OCI-LY7 (cell line): ENCODE measurements around the gene AGMAT. TPM values are rescaled to one million over a fixed set of nuclear protein-coding genes. Genes with fewer than 3 reads are reported as not detected.

Experiments used
- BruUV-seq: library from RNA; stranded (reverse); fragments of 400-500 nt; replicated peaks from 2 replicates; lab custom pipeline; 2021; lab: Mats Ljungman, UMichigan
- CTCF ChIA-PET: fragments of 300-600 bp; sonication (Branson Sonifier 250); formaldehyde crosslinking; loops from one replicate; lab custom pipeline; 2022; ENCODE audit warnings: antibody characterized with exemption; ENCODE audit not compliant: unreplicated experiment; lab: Charles Lee
- POLR2A ChIA-PET: fragments of 300-600 bp; sonication (Branson Sonifier 250); formaldehyde crosslinking; loops from one replicate; lab custom pipeline; 2022; ENCODE audit warnings: antibody characterized with exemption; lab: Charles Lee
- DNase-seq: peaks from one replicate; pipeline ENCODE4 v3.0.0-alpha.2; 2015; ENCODE audit warnings: low spot score
- H2AFZ ChIP-seq: fragments of 200-600 bp; sonication (generic), shearing (Covaris generic); 2 replicates; pipeline ENCODE4 v1.6.1; 2014; ENCODE audit warnings: mild to moderate bottlenecking, antibody characterized with exemption, low read length, moderate library complexity
- H3K27ac ChIP-seq: fragments of 200-600 bp; sonication (generic); 2 replicates; pipeline ENCODE4 v1.5.1; 2014; ENCODE audit warnings: mixed run types, low read depth, mild to moderate bottlenecking, moderate library complexity, low read length, inconsistent platforms; ENCODE audit not compliant: poor library complexity, severe bottlenecking
- H3K36me3 ChIP-seq: fragments of 200-600 bp; sonication (generic); 2 replicates; pipeline ENCODE4 v1.6.1; 2014; ENCODE audit warnings: mild to moderate bottlenecking, antibody characterized with exemption, low read length, moderate library complexity, mixed read lengths; ENCODE audit not compliant: insufficient read depth
- H3K4me1 ChIP-seq: fragments of 200-600 bp; sonication (generic); 2 replicates; pipeline ENCODE4 v1.5.1; 2014; ENCODE audit warnings: mild to moderate bottlenecking, low read length; ENCODE audit not compliant: insufficient read depth, poor library complexity, severe bottlenecking
- H3K4me2 ChIP-seq: fragments of 200-600 bp; sonication (generic); 2 replicates; pipeline ENCODE4 v1.6.1; 2014; ENCODE audit warnings: mild to moderate bottlenecking, low read length
- H3K4me3 ChIP-seq: fragments of 200-600 bp; sonication (generic); 2 replicates; pipeline ENCODE4 v1.5.1; 2014; ENCODE audit warnings: mild to moderate bottlenecking, low read depth, low read length; ENCODE audit not compliant: poor library complexity, severe bottlenecking
- H3K79me2 ChIP-seq: fragments of 200-600 bp; sonication (generic); 2 replicates; pipeline ENCODE4 v1.6.1; 2016; ENCODE audit warnings: low read depth, mild to moderate bottlenecking, low read length, moderate library complexity, mixed read lengths; ENCODE audit not compliant: insufficient read depth
- H3K9me2 ChIP-seq: fragments of 200-600 bp; sonication (generic); 2 replicates; pipeline ENCODE4 v1.6.1; 2016; ENCODE audit warnings: mild to moderate bottlenecking, low read length, mixed read lengths; ENCODE audit not compliant: insufficient read depth
- H3K9me3 ChIP-seq: fragments of 200-600 bp; sonication (generic); 2 replicates; pipeline ENCODE4 v1.6.1; 2014; ENCODE audit warnings: mild to moderate bottlenecking, mixed run types, low read length, mixed read lengths
- H4K20me1 ChIP-seq: fragments of 200-600 bp; sonication (generic); 2 replicates; pipeline ENCODE4 v1.6.1; 2014; ENCODE audit warnings: mild to moderate bottlenecking, antibody characterized with exemption, low read length, moderate library complexity, mixed read lengths; ENCODE audit not compliant: insufficient read depth
- CTCF ChIP-seq: fragments of 200-600 bp; sonication (generic); conservative IDR thresholded peaks from 2 replicates; pipeline ENCODE4 v1.5.1; 2014; ENCODE audit warnings: mild to moderate bottlenecking, antibody characterized with exemption, low read length, moderate library complexity, mixed read lengths
- EZH2phosphoT487 ChIP-seq: fragments of 200-600 bp; sonication (generic); IDR thresholded peaks from 2 replicates; pipeline ENCODE4 v1.6.1; 2018; ENCODE audit warnings: low read depth, borderline replicate concordance, mild to moderate bottlenecking, mixed run types, antibody characterized with exemption, low read length, moderate library complexity, mixed read lengths
- intact Hi-C: fragments of 100-400 bp; cut with micrococcal nuclease; formaldehyde crosslinking; loops from one replicate; pipeline ENCODE4 v1.10.0; 2022; ENCODE audit not compliant: unreplicated experiment
- total RNA-seq, 2 experiments: library from RNA; depleted of rRNA in 1 of 2; stranded (reverse); fragments of >200 nt in 1 of 2; shearing (Covaris generic) in 1 of 2; gene quantifications; 2 replicates each; pipeline ENCODE4 v1.2.3, GENCODE V29; 2014 to 2022

Gene AGMAT
- total RNA-seq, 2 experiments from 2014 or later: 0.29 to 0.54 TPM

GRCh38 chr1:15628003-15628402, 43.2 kb upstream of the AGMAT start:
- H4K20me1 ChIP-seq: peaks cover 18% of the 10 kb centered on the region
- TF ChIP-seq EZH2phosphoT487: no peak
- no peak for TF ChIP-seq CTCF
- no peaks in the 10 kb centered on the region for H3K9me2 ChIP-seq
- DNase-seq: no peak
- BruUV-seq: no TSS peak
- H3K27ac ChIP-seq: no peak overlapping the region
- CTCF ChIA-PET: no interaction called here
- no peak overlapping the region for H2AFZ ChIP-seq
- intact Hi-C loops: no loop called here
- H3K4me1 ChIP-seq: peaks cover 6% of the 10 kb centered on the region
- peaks cover 56% of the 10 kb centered on the region for H3K79me2 ChIP-seq
- H3K4me2 ChIP-seq: no peak overlapping the region
- POLR2A ChIA-PET: no interaction called here
- H3K9me3 ChIP-seq: no peaks in the 10 kb centered on the region
- peaks cover 67% of the 10 kb centered on the region for H3K36me3 ChIP-seq
- no peak overlapping the region for H3K4me3 ChIP-seq

- Histone ChIP-seq H3K79me2 (peaks cover 61% of the 10 kb centered on the region), H3K9me2 (no peaks in the 10 kb centered on the region), H3K4me3 (no peak overlapping the region), H2AFZ (no peak overlapping the region), H3K9me3 (no peaks in the 10 kb centered on the region), H3K4me1 (peaks cover 6% of the 10 kb centered on the region), H3K4me2 (no peak overlapping the region), H3K36me3 (peaks cover 67% of the 10 kb centered on the region), H3K27ac (no peak overlapping the region), H4K20me1 (peaks cover 18% of the 10 kb centered on the region)
- intact Hi-C loops: no loop called here
- POLR2A ChIA-PET: interaction anchor here (1.0 to 1.2 kb wide), 2 partner anchors 9 to 11 kb away, joined by 3 to 4 read pairs; no protein-coding TSS in a partner anchor
- TF ChIP-seq EZH2phosphoT487 (no peak), CTCF (no peak)
- CTCF ChIA-PET: no interaction called here
- DNase-seq: no peak
- TSS peak; percentile 37 for BruUV-seq
These were observed 42.6 kb upstream of the AGMAT start for GRCh38 chr1:15627343-15627988.

- H3K4me1 ChIP-seq: peaks cover 6% of the 10 kb centered on the region
- intact Hi-C loops: no loop called here
- CTCF ChIA-PET: no interaction called here
- H3K36me3 ChIP-seq: peaks cover 62% of the 10 kb centered on the region
- H4K20me1 ChIP-seq: peaks cover 18% of the 10 kb centered on the region
- TF ChIP-seq EZH2phosphoT487 (no peak), CTCF (no peak)
- POLR2A ChIA-PET: interaction anchor here (1.0 to 1.2 kb wide), 2 partner anchors 8 to 12 kb away, joined by 3 to 4 read pairs; no protein-coding TSS in a partner anchor
- H3K4me3 ChIP-seq: no peak overlapping the region
- no peaks in the 10 kb centered on the region for H3K9me3 ChIP-seq
- H3K79me2 ChIP-seq: peaks cover 72% of the 10 kb centered on the region
- no peak overlapping the region for H3K4me2 ChIP-seq
- H3K27ac ChIP-seq: no peak overlapping the region
- no peaks in the 10 kb centered on the region for H3K9me2 ChIP-seq
- no peak overlapping the region for H2AFZ ChIP-seq
- DNase-seq: no peak
- no TSS peak for BruUV-seq
These were observed 41.6 kb upstream of the AGMAT start for GRCh38 chr1:15626269-15626950.
